ENCODE data around the gene DEFB123. TPM values are rescaled to one million over a fixed set of nuclear protein-coding genes. Genes with fewer than 3 reads are reported as not detected.

DEFB123 gene
- total and polyA plus RNA-seq, 9 of the 15 experiments (the other 6 are each of a cell fraction or from before 2014, with no cell fraction given), result not detected

- TF ChIP-seq GATA2 (CRISPR knock-in tag; IDR thresholded peaks at IDR 0.05), result no peak
- no peak for TF ChIP-seq XRCC5 (IDR thresholded peaks at IDR 0.05; ENCODE audit: low read depth, low read length)
- no peak for TF ChIP-seq NR4A1 (CRISPR knock-in tag; IDR thresholded peaks at IDR 0.05)
- TF ChIP-seq NR4A1 (tag; IDR thresholded peaks at IDR 0.05), result no peak
- TF ChIP-seq ZNF431 (CRISPR knock-in tag; IDR thresholded peaks at IDR 0.05), result no peak
- TF ChIP-seq ATF3 (IDR thresholded peaks at IDR 0.05), result peak; percentile 84
- TF ChIP-seq ATF3 (CRISPR knock-in tag; conservative IDR thresholded peaks at IDR 0.05), result no peak
- TF ChIP-seq STAT5A (IDR thresholded peaks at IDR 0.05; ENCODE audit: borderline replicate concordance, low read length), result no peak
- no peak for TF ChIP-seq MIER1 (IDR thresholded peaks at IDR 0.05; ENCODE audit: low read depth)
- TF ChIP-seq PHF20 (IDR thresholded peaks at IDR 0.05; ENCODE audit: partially characterized antibody), result no peak
- no peak for TF ChIP-seq E2F8 (IDR thresholded peaks at IDR 0.05; ENCODE audit: low read depth, partially characterized antibody)
- TF ChIP-seq CEBPG (CRISPR knock-in tag; IDR thresholded peaks at IDR 0.05), result no peak; the same call in 1 of the 2 replicates
- TF ChIP-seq CEBPG (tag; conservative IDR thresholded peaks at IDR 0.05 in 1 of 2, IDR thresholded peaks at IDR 0.05 in 1 of 2), result peak in 1 of 2 experiments; percentile 77; a peak in 2 of 4 replicates
- TF ChIP-seq FOSL1 (tag; conservative IDR thresholded peaks at IDR 0.05), result no peak
- TF ChIP-seq MTF1 (CRISPR knock-in tag; IDR thresholded peaks at IDR 0.05; ENCODE audit: borderline replicate concordance), result no peak
- no peak for TF ChIP-seq ZNF717 (CRISPR knock-in tag; IDR thresholded peaks at IDR 0.05)
- TF ChIP-seq PHF21A (IDR thresholded peaks at IDR 0.05; ENCODE audit: borderline replicate concordance, low read depth), result no peak
- no peak for TF ChIP-seq RBM34 (IDR thresholded peaks at IDR 0.05; ENCODE audit: borderline replicate concordance, insufficient read depth, low read length)
- no peak for TF ChIP-seq ZNF253 (CRISPR knock-in tag; conservative IDR thresholded peaks at IDR 0.05)
- no peak for TF ChIP-seq FOXK1 (CRISPR knock-in tag; IDR thresholded peaks at IDR 0.05; ENCODE audit: borderline replicate concordance)
- peak; percentile 72 for TF ChIP-seq MYC (IDR thresholded peaks at IDR 0.05; ENCODE audit: low read depth, low read length)
- no peak for TF ChIP-seq MYC (CRISPR knock-in tag; IDR thresholded peaks at IDR 0.05; ENCODE audit: borderline replicate concordance, low read depth)
- no peak for TF ChIP-seq HDGF (IDR thresholded peaks at IDR 0.05)
- TF ChIP-seq KDM4B (IDR thresholded peaks at IDR 0.05; ENCODE audit: borderline replicate concordance in 2 of 2, low read depth in 1 of 2), result no peak
- no peak for TF ChIP-seq YY1 (IDR thresholded peaks at IDR 0.05; ENCODE audit: borderline replicate concordance in 1 of 3, control insufficient read depth in 1 of 3, extremely low read depth in 1 of 3, insufficient read depth in 3 of 3, insufficient read length in 1 of 3, insufficient replicate concordance in 2 of 3, low read depth in 1 of 3, low read length in 2 of 3)
- TF ChIP-seq FOXP1 (CRISPR knock-in tag; IDR thresholded peaks at IDR 0.05), result no peak
- no peak for TF ChIP-seq ELF1 (tag; IDR thresholded peaks at IDR 0.05)
- TF ChIP-seq NRF1 (conservative IDR thresholded peaks at IDR 0.05 in 1 of 2, IDR thresholded peaks at IDR 0.05 in 1 of 2), result no peak
- no peak for TF ChIP-seq YBX1 (IDR thresholded peaks at IDR 0.05)
Measured at GRCh38 chr20:31494131-31494530, 53.7 kb downstream of the DEFB123 start (continued).

All from K562 (cell line).